ENCODE results near the gene ACACB.

The ACACB gene

GRCh38 chr12:109131154-109132050 lies 15.0 kb downstream of the ACACB start:
- no peak for TF ChIP-seq CTCF (IDR thresholded peaks at IDR 0.05; ENCODE audit: control extremely low read depth, extremely low read depth, low read depth, missing control alignments)
- no peak for DNase-seq (ENCODE audit: extremely low spot score)
- POLR2A ChIA-PET = no interaction called here
- CTCF ChIA-PET = interaction anchor here (1.5 to 2.6 kb wide), 2 partner anchors 9 to 19 kb away, joined by 4 to 10 read pairs; no protein-coding TSS in a partner anchor

- no peak for DNase-seq (ENCODE audit: extremely low spot score)
- POLR2A ChIA-PET = no interaction called here
- CTCF ChIA-PET = interaction anchor here (1.0 kb wide), 1 partner anchor 9 kb away, joined by 3 read pairs; no protein-coding TSS in a partner anchor
- TF ChIP-seq CTCF (IDR thresholded peaks at IDR 0.05; ENCODE audit: control extremely low read depth, extremely low read depth, low read depth, missing control alignments) = peak; percentile 19
Observed at GRCh38 chr12:109134186-109134917, 18.0 kb downstream of the ACACB start.

GRCh38 chr12:109137055-109137454 lies 20.7 kb downstream of the ACACB start:
- CTCF ChIA-PET = interaction anchor here (0.9 kb wide), 1 partner anchor 11 kb away, joined by 3 read pairs; no protein-coding TSS in a partner anchor
- no peak for DNase-seq (ENCODE audit: extremely low spot score)
- POLR2A ChIA-PET = no interaction called here
- no peak for TF ChIP-seq CTCF (IDR thresholded peaks at IDR 0.05; ENCODE audit: control extremely low read depth, extremely low read depth, low read depth, missing control alignments)

- no peak for DNase-seq (ENCODE audit: extremely low spot score)
- ChIA-PET POLR2A (no interaction called here), CTCF (interaction anchor here (0.9 to 1.9 kb wide), 4 partner anchors 9 to 706 kb away, joined by 3 to 4 read pairs (median 4); no protein-coding TSS in a partner anchor)
- TF ChIP-seq CTCF (IDR thresholded peaks at IDR 0.05; ENCODE audit: control extremely low read depth, extremely low read depth, low read depth, missing control alignments) = no peak
Observed at GRCh38 chr12:109139360-109139759, 23.0 kb downstream of the ACACB start.

GRCh38 chr12:109139791-109140190 lies 23.4 kb downstream of the ACACB start:
- no peak for TF ChIP-seq CTCF (IDR thresholded peaks at IDR 0.05; ENCODE audit: control extremely low read depth, extremely low read depth, low read depth, missing control alignments)
- POLR2A ChIA-PET = no interaction called here
- CTCF ChIA-PET = interaction anchor here (0.9 to 1.4 kb wide), 3 partner anchors 9 to 705 kb away, joined by 3 to 4 read pairs (median 3); no protein-coding TSS in a partner anchor
- no peak for DNase-seq (ENCODE audit: extremely low spot score)

- ChIA-PET CTCF (no interaction called here), POLR2A (interaction anchor here (0.6 kb wide), 1 partner anchor 831 kb away, joined by 3 read pairs; no protein-coding TSS in a partner anchor)
Observed at GRCh38 chr12:109140560-109140959, 24.2 kb downstream of the ACACB start.

More at GRCh38 chr12:109140560-109140959, 24.2 kb downstream of the ACACB start:
- no peak for DNase-seq (ENCODE audit: extremely low spot score)
- no peak for TF ChIP-seq CTCF (IDR thresholded peaks at IDR 0.05; ENCODE audit: control extremely low read depth, extremely low read depth, low read depth, missing control alignments)
